Right kidney (tissue), 1 donor: Measurements from ENCODE around the gene MED14.

Source experiments
- DNase-seq: peaks from one replicate; pipeline ENCODE4 v3.0.0-alpha.2; 2016

The MED14 gene

GRCh38 chrX:40603446-40603845, 131.9 kb downstream of the MED14 start:
- DNase-seq, result no peak
